GM19467 (cell line): Measurements from ENCODE around the gene ACBD3.

Experiments used
- ATAC-seq: cut with Tn5 transposase; IDR thresholded peaks from one replicate; pipeline ENCODE4 v1.9.1; 2021; ENCODE audit warnings: mild to moderate bottlenecking, moderate library complexity; ENCODE audit not compliant: unreplicated experiment

The ACBD3 gene

DNA sequence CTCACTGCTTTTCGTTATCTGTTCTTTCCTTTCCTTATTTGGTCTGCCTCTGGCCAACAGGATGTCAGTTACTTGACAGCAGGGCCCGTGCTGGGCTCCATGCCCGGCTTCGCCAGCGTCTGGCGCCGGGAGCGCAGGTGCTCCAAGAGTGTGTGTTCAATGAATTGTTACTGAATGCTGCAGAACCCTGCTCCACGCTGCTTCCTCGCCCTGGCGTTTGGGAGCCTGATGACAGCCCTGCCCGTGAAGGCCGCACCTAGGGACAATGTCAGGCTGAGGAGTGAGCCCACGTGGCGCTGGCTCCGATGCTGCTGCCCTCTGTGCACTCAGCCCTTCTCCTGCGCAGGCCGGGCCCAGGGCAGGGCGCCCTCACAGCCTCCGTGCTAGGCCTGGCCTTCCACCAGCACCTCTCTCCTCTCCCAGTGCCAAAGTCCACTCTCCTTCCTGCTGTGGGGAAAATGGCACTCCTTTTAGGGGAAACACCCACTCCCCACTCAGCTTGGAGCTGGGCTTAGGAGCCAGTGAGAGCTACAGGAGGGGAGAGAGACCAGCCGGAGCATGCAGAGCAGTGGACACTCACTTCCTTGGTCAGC lies 51.4 kb downstream of the ACBD3 start:
- ATAC-seq = no peak

DNA sequence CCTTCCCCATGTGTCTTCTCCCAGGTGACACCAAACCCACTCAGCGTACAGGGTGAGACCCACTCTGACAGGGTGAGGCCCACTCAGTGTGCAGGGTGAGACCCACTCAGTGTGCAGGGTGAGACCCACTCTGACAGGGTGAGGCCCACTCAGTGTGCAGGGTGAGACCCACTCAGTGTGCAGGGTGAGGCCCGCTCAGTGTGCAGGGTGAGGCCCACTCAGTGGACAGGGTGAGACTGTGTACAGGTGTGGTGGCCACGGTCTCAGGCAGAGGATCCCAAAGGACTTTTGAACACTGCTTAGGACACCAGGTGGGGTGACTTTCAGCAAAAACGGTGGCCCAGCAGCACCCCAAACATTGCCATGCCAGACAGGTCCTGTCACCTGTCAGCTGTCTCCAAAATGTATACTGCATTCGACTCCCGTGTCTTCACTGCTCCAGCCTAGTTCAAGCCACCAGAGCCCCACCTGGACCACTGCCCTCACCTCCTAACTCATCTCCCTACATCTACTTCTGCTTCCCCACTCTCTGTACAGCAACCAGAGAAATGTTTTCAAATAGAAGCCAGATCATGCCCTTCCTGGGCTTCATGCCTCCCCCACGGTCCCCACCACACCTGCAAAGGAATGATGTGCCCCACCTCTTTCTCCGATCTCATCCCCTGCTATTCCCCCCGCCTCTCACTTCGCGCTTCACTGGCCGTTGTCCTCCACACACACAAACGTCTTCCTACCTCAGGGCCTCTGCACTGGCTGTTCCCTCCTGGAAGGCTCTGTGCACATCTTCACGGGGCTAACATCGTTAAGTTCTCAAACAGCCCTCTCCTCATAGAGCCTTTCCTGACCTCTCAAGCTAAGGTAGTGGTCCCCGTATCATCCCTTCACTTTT lies 52.1 kb downstream of the ACBD3 start:
- no peak for ATAC-seq

DNA sequence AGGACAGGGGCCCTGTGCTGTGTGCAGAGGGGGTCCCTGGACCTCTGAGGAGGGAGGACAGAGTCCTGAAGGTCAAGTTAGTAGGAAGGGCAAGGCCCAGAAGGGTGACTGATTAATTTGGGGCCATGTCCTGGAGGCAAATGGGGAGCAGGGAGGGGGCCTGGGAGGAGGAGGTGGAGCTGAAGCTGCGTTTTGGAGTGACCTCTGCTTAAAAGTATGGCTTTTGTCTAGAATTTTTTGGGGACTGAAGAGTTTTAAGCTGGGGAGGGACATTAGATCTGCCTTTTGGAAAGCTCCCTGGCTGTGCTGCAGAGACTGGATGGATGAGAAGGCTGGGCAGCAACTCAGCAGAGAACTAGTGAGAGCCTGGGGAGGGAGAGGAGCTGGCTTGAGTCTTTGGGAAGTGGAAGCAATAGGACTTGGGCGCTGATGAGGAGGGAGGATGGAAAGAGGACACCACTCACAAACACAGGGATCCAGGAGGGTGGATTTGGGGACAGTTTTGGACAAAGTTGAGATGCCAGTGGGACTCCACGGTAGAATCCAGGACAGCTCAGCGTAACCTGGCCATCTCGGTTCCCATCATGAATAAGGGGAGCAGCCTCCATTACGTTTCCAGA lies 52.9 kb downstream of the ACBD3 start:
- ATAC-seq = no peak

DNA sequence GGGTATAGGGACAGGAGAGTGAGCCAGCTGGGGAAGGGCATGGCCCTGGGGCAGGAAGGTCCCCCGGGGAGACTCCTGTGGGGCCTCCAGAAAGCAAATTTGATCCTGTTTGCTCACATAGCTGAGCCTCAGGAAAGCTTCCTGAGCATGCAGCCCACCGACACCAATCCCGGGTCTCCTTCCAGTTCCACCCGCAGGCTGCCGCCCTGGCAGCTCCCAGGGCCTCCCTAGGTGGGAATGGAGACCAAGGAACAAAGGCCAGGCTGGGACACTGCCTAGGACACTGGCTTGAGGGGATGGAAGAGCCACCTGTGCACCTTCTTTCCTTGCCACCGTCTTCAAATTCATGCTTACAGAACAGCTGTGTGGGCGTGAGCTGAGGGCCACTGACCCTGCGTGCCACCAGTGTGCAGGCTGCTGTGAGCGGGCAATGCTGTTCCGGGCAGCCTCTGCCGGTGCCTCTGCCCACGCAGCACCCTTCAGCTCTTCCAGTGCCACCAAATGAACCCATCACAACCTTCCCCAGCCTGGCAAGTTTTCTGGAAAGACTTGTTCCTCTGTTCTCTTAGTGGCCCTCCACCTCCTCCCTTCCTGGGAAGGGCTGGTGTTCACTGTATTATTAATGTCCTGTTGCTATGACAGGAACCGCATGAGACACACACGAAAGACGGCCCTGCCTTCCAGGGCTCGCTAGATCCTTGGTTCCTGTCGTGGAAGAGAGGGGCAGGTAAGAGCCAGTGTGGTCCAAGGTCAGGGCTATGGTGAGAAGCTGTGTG lies 53.6 kb downstream of the ACBD3 start:
- ATAC-seq = no peak

DNA sequence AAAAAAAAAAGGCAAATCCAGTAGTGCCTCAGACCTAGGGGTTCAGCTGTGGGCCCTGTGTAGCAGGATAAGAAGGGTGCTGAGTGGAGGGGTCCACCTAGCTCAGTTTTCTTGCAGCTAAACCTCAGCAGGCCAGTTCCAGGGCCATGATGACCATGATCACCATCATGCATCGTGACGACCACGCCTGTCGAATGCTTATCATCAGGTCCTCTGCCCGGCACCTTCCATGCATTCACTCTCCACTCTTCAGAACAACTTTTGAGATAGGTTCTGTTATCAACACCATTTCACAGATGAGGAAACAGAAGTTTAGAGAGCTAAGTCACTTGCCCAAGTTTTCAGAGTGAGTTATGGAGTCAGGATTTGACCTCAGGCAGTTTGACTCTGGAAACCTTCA lies 54.9 kb downstream of the ACBD3 start:
- ATAC-seq = no peak

DNA sequence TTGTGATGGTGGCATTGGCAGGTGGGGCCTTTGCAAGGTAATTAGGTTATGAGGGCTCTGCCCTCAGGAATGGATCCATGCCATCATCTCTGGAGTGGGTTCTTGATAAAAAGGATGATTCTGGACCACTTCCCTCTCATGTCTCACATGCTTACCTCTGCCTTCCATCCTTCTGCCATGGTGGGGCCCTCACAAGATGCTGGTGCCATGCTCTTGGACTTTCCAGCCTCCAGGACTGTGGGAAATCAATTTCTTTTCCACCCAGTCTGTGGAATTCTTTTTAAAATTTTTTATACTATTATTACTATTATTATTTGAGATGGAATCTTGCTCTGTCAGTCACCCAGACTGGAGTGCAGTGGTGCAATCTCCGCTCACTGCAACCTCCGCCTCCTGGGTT lies 57.3 kb downstream of the ACBD3 start:
- no peak for ATAC-seq

DNA sequence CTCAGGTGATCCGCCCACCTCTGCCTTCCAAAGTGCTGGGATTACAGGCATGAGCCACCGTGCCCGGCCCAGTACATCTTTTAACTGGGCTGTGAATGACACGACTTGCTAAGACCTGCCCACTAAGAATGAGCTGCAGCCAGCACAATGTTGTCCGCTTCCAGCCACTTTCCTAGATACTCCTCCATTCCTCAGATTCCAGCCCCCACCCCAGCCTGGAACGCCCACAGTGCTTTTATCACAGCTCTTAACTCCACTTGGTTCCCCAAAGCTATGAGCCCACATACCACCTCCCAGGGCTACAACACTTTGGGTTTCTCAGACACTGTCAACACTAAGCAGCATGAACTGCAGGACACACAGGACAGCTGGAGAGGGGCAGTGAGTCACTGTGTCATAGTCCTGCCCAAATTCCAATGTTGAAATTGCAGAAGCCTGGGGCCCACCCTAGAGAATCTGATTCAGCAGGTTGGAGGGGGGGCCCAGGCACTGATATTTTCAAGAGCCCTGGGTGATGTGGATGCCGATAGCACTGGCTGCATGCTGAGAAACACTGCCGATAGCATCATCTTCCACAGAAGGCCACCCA lies 58.0 kb downstream of the ACBD3 start:
- no peak for ATAC-seq

DNA sequence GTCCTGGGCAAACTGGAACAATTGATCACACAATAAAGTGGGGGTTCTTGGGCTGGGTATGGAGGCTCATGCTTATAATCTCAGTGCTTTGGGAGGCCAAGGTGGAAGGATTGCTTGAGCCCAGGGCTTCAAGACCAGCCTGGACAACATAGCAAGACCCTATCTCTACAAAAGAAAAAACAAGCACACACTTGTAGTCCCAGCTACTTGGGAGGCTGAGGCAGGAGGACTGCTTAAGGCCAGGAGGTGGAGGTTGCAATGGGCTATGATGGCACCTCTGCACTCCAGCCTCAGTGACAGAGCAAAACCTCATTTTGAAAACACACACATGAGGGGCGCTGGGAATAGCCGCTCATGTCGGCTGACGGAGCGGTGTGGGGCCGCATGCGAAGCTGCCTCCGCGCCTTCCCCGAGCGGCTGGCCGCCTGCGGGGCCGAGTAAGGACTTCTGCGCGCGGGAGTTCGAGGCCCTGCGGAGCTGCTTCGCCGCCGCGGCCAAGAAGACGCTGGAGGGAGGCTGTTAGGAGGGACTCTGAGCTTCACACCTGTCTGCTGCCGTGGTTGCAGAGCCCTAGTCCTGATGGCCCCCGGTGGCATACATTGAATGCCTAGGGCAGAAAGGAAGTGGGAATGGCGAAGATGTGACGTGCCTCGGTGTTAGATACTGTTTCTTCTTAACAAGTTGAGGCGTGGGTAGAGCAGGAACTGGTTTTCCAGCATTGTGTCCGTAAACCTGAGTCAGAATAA lies 59.5 kb downstream of the ACBD3 start:
- ATAC-seq = peak; percentile 8

DNA sequence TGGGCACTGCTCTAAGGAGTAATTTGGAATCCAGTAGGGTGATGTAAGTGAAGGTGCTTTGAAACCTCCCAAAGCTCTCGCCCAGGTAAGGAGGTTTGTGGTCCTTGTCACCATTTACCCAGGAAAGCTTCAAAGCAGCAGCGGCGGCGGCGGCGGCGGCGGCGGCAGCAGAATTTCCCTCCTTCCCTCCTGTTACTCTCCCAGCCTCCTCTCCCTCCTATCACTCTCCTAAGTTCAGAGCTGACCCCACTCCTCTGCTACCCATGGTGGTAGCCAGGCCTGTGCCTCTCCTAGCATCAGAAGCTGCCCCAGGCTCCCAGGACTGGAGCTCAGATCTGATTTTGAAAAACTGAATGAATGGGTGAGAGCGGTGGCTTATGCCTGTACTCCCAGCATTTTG lies 60.7 kb downstream of the ACBD3 start:
- no peak for ATAC-seq

DNA sequence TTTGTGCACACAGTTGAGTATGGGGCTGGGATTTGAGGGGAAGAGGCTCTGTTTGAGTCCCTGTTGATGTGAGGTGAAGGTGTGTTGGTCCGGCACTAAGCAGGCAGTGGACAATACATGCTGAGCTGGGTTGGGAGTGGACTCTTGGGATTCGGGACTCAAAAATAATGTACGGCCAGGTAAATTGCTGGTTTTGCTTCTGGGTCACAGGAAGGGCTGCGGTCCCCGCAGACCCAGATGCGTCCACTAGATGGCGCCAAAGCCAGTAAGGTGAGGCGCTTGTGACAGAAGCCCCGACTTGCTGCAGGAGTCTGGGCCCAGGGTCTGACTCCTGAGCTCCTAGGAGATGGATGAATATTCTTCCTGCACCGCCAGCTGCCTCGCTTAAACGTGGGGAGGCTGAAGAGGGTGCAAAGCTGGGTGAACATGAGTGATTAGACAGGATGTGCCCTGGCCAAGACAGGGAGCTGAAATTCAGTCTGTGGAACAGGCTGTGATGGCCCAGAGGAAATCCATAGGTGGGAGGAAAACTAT lies 61.4 kb downstream of the ACBD3 start:
- ATAC-seq = no peak

DNA sequence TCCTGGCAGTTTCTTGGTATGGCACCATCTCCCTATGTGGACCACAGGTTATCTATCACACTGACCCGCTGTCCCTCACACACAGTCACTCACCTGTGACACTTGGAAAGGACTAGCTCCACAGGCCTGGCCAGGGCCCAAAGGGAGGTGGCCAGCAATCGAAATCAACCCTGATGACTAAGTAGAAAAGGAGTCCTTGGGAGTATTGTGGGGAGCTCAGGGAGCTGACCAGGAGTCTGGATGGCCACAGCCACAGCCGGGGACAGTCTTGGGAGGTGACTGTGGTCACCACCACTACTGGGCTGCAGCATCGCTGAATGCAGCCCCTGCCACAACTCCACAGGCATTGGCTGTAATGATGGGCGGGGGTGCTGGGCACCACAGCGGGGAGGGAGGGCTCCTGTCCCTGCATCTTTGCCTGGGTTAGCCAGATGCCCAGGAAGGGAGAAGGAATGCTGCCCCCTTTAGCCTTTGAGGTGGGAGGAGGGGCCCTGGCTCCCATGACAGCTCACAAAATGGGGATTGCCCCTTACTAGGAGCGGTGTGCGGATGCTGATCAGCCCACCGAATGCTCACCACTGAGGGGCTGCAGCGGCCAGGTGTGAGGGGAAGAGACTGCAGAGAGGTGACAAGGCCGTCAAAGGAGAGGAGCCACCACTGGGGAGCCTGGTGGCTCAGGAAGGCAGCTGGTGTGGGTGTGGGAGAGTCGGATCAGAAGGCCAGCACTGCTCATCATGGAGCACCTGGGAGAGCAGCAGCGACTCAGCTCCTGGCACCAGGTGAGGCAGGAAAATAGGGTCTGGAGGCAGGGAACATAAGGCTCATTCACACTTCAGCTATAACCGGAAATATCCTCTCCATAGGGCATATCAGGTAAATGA lies 62.7 kb downstream of the ACBD3 start:
- no peak for ATAC-seq

DNA sequence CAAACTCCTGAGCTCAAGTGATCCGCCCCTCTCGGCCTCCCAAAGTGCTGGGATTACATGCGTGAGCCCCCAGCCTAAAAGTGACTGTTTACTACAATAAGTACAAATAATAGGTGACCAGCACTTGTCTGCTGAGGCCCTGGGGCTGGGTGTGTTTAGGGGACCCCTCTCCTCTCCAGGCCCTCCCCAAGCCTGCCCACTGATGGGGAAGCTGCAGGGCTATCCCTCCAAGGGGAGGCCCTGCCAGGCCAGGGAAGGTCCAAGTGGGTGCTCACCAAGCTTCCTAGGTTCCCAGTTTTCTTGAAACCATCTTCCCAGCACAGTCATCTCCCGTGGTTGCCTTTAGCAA lies 63.4 kb downstream of the ACBD3 start:
- no peak for ATAC-seq

DNA sequence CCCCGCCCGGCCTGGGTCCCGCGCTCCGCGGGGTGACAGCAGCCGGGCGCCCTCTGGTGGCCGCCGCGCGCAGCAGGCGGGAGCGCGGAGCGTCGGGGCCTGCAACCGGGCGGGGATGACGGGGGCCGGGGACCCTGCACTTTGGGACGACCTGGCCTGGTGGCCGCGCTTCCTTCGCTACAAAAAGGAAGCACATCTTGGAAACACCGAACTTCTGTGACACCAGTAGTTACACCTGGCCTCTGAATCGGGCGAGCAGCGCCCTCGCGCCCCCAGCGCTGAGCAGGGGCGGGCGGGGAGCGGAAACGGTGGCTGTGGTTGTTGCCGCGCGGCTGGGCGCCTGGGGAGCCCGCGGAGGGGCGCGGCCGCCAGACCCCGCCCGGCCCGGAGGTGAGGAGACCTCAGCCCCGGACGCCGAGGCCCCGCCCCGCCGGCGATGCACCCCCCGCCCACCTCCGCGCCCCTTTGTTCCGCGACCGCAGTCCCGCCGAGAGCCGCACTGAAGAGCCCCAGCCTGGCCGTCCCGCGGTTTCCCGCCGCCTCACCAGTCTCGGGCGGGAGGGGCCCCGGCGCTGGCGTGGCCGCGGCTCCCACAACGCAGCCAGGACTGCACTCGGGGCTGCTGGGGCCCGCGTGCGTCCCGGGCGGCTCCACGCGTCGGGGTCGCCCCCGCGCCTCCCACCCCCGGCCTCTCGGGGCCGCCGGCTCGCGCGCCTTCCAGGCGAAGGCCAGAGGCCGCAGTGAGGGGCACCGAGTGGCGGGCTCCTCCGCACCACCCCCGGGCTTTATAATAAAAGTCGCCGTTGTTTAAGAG lies 64.7 kb downstream of the ACBD3 start:
- ATAC-seq = peak; percentile 55

DNA sequence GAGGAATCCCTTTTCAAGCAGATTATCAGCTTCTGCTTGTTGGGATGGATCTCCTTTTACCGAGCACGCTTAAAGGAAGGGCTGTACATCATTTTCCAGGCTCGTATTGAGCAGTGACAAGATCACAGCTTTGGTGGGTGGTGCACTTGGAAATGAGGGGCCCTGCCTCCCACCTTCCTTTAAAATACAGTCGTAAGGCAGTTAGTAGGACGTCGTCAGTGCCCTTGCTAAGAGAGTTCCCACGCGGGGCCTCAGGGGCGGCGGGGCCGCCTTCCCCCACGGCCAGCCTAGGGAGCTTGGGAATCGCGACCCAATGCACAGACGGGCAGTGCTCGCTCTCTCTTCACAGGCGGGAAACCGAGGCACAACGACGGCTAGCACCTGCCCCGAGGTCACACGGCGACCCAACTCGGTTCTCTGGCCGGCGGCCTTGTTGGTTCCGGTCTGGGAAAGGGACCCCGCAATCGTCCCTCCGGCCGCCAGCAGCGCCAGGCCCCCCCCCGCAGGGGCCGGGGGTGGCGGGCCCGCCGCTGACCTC lies 65.4 kb downstream of the ACBD3 start:
- no peak for ATAC-seq

DNA sequence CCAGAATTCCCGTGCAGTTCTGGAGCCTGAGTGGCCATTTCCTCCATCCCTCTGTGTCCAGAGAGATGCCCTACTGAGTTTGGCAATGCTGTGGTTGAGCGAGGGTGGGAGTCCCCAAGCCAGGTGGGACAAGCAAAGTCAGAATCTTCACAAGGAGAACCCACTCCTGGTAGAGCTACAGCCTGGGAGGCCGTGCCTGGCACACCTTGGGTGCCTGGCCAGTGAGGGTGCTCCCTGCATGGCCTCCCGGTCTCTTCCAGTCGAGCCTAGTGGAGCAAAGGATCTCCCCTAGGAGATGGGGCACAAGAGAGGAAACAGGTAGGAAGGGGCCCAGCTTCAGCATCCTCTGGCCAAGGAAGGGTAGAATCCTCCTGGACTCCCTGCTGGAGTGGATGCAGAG lies 66.1 kb downstream of the ACBD3 start:
- no peak for ATAC-seq

DNA sequence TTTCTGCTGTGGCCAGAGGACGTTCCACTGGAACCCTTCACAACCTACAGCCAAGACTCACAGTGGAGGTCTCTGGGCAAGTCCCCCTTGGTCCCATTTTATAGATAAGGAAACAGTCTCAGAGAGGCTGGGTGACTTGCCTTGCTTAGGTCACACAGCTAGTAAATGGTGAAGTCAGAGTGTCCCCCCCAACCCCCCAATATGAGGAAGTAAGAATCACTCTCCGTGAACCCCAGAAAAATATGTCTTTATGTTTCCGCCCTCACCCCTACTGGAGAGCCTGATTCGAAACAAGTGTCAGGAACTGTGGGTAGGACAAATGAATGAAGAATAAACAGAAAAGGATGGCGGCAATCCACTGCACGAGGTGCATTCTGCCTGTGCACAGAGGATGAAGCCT lies 67.4 kb downstream of the ACBD3 start:
- no peak for ATAC-seq

DNA sequence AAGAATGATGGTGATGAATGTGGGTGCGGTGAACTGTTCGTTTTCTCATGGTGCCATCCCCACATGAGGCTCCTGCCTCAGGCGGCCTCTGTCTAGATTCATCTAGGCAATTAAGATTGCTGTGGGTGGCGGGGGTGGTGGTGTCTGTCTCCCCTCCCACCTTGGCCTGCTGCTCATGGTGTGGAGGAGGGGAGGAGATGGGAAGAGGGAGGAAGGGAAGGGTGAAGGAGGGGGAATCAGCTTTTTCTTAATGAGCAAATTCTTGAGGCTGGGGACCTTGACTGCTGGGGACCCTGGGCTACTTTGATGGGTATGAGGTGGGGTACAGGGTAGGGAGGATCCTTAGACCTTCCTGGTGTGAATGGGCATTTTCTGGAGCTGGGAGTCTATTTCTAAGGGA lies 68.2 kb downstream of the ACBD3 start:
- ATAC-seq = no peak

DNA sequence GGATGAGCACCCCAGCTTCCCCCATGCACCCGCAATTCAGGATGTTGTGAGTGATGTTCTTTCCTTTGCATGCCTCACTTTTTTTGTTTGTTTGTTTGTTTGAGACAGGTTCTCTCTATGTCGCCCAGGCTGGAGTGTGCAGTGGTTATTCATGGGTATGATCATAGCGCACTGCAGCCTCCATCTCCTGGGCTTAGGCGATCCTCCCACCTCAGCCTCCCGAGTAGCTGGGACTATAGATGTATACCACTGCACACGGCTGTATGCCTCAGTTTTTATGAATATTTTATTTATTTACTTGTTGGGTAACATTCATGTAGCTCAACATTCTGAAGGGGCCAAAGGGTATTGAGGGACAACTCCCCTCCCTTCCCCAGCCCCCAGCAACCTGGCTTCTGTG lies 69.2 kb downstream of the ACBD3 start:
- ATAC-seq = no peak
